Activated T-helper 1 cell treated with anti-CD3 and anti-CD28 coated beads, Interleukin-2, amount 50 U/mL, for 16 hours (primary cell): ENCODE measurements around the gene DTX3.
"Not testable (repeated sequence)": the region's sequence is repeated elsewhere in the genome, so short reads cannot be mapped to it uniquely, and the experiment has no call there.

Experiments used
- DNase-seq, 2 donors: peaks; one replicate each; pipeline ENCODE4 v3.0.0-alpha.2; 2020; ENCODE audit warnings: low read depth in 1 of 2, low spot score in 1 of 2

The DTX3 gene, protein sequence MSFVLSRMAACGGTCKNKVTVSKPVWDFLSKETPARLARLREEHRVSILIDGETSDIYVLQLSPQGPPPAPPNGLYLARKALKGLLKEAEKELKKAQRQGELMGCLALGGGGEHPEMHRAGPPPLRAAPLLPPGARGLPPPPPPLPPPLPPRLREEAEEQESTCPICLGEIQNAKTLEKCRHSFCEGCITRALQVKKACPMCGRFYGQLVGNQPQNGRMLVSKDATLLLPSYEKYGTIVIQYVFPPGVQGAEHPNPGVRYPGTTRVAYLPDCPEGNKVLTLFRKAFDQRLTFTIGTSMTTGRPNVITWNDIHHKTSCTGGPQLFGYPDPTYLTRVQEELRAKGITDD

DNA sequence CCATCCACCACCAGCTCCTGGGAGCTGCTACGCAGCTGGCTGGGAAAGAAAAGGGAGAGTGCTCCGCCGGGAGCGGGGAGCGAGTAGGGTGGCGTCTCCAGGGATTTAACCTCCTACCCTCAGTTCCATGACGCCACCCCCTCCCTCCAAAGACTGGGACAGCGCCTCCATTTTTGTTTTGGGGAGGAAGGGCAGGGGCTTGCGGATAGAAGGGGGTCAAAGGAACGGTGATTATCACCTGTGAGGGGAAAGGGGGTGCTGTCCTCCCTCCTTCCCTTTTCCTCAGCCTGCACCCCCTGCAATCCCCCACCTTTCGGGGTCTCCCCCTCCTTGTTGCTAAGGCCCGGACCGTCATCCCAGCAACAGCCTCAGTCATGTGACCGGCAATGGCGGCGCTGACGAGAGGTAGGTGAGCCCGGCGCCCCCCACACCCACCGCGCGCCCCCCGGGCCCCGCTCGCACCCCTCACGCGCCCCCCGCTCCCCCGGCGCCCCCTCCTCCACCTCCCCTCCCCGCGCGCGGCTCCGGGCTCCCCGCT, at the start of gene DTX3:
Gene DTX3 (plus strand): TSS at position 371 of the 538 bp plus-strand sequence. CDS start 1,694 bp downstream, outside the sequence.
- no peak for DNase-seq

DNA sequence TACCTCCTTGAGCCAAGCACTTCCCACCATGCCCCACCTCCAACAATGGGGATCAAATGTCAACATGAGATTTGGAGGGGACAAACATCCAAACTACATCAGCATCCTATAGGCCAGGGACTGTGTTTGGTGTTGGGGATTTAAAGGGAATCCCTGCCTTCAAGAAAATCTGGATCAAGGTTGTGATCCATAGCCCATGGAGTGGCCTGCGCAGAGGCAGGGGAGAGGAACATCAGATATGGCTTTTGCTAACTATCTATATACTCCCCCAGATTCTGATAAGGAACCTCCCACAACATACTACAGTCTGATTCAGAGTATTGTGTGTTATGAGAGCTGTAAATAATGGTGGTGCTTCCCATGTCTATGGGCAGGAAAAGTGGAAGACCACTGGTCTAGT, 49.7 kb upstream of the DTX3 start:
- no peak for DNase-seq

DNA sequence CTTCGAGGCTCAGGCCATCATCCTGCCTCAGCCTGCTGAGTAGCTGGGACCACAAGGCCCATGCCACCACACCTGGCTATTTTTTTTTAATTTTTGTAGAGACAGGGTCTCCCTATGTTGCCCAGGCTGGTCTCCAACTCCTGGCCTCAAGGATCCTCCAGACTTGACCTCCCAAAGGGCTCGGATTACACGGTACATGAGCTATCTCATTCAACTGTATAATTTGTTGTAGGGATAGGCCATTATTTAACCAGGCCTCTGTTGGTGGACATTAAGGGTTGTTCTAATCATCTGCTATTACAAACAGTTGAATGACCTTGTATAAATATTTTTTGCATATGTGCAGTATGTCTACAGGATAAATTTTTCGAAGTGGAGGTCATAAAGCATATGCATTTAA, 45.8 kb upstream of the DTX3 start:
- no peak for DNase-seq

DNA sequence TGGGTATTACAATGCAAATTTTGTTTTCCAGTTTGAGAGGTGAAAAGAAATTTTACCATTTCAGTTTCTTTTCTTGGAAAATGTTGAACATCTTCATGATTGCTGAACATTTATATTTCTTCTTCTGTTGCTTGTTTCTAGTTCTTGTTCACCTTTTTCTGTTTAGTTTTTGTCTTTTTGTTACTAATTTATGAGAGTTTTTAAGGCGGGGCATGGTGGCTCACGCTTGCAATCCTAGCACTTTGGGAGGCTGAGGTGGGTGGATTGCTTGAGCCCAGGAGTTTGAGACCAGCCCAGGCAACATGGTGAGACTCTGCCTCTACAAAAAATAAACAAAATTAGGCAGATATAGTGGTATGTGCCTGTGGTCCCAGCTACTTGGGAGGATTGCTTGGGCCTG, 44.1 kb upstream of the DTX3 start:
- no peak for DNase-seq

DNA sequence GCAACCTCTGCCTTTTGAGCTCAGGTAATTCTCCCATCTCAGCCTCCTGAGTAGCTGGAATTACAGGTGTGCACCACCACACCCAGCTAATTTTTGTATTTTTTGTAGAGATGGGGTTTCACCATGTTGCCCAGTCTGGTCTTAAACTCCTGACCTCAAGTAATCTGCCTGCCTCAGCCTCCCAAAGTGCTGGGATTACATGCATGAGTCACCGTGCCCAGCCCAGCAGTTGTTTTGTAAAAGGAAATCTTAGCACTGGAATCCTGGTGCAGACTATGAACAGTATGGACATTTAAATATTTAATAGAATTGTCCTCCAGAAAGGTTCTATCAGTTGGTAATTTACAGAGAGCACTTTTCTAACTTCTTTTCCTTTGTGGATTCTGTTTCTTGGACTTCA, 43.5 kb upstream of the DTX3 start:
- DNase-seq, result not testable (repeated sequence)

DNA sequence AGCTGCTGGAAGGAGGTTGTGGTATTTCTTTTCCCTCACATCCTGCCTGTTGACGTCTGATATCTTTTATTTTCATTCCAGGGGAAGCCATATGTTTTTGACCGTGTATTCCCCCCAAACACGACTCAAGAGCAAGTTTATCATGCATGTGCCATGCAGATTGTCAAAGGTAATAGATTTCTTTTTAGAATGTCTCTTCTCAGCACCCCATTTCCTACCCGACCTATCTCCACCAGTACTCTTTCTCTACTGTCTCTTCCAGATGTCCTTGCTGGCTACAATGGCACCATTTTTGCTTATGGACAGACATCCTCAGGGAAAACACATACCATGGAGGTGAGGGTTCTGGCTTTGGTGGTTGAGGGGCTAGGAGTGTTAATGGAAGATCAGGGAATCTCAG, 41.3 kb upstream of the DTX3 start:
- no peak for DNase-seq

DNA sequence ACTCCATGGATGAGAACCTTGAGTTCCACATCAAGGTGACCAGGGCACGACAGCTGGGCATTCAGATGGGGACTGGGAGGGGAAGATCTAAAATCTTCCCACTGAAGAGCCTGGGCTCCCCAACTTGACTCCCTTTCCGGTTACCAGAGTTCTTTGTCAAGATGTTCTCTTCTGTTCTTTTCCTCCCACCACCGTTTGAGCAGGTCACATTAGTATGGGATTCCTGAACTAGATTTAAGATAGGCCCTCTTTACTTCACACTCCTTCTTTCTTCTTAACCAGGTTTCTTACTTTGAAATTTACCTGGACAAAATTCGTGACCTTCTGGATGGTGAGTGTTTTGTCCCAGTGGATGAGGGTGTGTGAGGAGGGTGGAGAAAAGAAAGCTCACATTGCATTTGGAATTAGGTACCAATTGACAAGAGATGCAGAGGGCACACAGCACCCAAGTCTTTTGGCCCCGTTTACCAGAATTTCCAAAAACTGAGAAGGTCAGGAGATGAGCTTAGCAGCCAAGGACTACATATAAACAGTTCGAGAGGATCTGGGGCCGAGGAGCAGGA, 40.4 kb upstream of the DTX3 start:
- DNase-seq, result no peak

DNA sequence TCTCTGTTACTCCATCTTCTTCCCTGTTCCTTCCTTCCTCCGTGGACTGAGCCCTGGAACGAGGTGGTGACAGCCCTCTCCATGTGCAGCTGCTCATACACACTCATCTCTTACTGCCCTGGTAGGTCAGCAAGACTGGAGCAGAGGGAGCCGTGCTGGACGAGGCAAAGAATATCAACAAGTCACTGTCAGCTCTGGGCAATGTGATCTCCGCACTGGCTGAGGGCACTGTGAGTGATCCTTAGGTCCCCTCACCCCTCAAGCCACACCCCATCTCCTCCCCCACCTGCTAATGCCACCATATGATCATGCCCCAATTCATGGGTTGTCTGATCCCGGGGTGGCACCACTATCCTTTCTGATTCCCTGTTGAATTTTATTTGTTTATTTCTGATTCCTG, 35.8 kb upstream of the DTX3 start:
- no peak for DNase-seq

DNA sequence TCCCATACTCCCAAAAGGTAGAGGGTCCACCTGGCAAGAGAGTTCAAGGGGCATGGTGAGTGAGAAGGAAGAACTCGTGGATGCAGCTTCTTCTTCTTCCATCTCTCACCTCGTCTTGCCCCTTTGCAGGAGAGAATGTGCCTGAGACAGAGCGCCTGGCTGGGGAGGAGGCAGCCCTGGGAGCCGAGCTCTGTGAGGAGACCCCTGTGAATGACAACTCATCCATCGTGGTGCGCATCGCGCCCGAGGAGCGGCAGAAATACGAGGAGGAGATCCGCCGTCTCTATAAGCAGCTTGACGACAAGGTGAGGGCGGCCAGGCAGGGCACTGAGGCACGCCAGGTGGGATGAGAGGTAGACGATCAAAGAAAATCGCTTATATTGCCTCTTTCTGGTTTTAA, 34.8 kb upstream of the DTX3 start:
- no peak for DNase-seq

DNA sequence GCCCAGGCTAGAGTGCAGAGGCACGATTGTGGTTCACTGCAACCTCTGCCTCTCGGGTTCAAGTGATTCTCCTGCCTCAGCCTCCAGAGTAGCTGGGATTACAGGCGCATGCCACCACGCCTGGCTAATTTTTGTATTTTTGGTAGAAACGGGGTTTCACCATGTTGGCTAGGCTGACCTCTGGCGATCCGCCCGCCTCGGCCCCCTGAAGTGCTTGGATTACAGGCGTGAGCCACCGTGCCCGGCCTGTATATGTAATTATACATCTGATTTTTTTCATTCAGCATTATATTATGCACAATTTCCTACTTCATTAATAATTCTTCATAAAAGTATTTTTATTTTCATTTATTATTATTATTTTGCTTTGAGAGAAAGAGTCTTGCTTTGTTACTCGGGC, 34.2 kb upstream of the DTX3 start:
- not testable (repeated sequence) for DNase-seq

DNA sequence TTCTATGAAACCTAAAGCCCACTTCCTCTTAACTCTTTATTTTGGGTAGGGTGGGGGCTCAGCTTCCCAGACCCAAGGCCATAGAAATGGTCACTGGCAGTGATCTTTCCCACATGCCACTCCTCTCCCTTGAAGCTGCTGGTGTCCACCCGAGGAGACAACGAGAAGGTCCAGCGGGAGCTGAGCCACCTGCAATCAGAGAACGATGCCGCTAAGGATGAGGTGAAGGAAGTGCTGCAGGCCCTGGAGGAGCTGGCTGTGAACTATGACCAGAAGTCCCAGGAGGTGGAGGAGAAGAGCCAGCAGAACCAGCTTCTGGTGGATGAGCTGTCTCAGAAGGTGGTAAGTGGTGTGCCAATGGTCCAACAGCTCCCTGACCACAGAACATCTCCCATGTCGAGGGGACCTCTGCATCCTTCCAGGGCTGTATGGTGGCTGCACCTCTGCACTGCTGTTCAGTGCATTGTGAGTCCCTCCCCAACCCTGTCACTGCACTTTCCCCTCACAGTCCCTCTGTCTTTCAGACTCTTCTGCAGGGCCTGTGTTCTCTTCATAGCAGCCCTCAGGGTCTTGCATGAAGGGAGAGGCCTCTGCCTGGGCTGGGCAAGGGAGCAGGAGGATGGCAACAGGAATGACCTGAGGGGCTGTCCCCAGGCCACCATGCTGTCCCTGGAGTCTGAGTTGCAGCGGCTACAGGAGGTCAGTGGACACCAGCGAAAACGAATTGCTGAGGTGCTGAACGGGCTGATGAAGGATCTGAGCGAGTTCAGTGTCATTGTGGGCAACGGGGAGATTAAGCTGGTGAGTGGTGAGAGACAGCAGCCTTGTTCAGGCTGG, 32.5 kb upstream of the DTX3 start:
- no peak for DNase-seq

DNA sequence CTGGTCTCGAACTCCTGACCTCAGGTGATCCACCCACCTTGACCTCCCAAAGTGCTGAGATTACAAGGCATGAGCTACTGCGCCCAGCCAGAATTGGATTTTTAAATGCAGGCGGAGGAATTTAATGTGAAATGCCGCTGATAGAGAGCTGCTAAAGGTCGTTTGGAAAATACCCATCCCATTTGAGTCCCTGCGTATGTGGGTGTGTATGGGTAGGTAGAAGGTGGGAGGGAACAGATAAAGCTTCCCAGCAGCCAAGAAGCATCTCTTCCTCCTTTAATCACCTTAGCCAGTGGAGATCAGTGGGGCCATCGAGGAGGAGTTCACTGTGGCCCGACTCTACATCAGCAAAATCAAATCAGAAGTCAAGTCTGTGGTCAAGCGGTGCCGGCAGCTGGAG, 29.8 kb upstream of the DTX3 start:
- no peak for DNase-seq

DNA sequence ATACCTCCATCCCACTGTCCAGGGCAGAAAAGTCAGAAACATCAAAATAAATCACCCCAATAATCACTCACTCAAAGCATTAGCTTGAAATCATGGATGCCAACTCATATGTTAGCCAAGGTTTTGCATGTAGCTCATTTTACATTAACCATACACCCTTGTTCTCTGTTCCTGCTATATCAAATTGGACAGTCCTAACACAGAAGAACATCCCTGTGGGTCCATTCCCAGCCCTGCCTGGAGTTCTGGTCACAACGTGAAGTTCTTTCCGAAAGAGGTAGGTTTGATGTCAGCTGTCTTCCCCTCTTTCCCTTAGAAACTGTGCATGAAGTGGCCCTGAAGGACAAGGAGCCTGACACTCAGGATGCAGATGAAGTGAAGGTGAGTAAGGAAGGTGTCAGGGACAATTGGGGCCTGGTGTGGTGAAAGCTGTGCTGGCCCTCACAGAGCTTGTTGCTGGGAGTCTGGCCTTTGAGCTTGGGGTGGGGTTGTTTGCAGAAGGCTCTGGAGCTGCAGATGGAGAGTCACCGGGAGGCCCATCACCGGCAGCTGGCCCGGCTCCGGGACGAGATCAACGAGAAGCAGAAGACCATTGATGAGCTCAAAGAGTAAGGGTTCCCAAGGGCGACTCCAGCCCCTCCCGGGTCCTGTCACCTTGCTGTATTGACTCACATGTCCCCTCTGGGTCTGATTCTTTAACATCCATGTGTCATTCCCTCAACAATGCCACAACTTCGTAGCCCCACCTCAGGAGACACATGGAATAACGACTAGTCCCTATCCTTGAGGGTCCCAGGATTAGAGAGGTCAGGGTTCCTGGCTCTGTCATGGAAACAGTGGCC, 28.6 kb upstream of the DTX3 start:
- no peak for DNase-seq

DNA sequence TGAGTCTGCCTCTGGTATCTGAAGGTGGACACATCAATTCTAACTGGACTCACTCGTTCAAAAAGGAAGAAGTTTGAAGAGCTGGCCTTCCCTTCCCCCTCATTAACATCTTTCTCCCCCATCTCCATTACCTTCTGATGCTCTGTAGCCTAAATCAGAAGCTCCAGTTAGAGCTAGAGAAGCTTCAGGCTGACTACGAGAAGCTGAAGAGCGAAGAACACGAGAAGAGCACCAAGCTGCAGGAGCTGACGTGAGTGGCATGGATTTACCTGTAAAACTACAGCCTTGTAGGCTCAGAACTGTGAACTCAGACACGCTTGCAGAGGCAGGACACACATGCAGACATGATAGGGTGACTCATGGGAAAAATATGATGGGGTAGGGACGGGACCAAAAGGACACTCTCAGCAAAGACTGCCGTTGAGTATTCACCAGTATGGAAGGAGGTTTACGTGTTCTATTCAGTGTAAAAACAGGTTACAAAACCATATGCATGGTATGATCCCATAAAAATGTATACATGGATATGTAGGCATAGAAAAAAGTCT, 27.9 kb upstream of the DTX3 start:
- no peak for DNase-seq

DNA sequence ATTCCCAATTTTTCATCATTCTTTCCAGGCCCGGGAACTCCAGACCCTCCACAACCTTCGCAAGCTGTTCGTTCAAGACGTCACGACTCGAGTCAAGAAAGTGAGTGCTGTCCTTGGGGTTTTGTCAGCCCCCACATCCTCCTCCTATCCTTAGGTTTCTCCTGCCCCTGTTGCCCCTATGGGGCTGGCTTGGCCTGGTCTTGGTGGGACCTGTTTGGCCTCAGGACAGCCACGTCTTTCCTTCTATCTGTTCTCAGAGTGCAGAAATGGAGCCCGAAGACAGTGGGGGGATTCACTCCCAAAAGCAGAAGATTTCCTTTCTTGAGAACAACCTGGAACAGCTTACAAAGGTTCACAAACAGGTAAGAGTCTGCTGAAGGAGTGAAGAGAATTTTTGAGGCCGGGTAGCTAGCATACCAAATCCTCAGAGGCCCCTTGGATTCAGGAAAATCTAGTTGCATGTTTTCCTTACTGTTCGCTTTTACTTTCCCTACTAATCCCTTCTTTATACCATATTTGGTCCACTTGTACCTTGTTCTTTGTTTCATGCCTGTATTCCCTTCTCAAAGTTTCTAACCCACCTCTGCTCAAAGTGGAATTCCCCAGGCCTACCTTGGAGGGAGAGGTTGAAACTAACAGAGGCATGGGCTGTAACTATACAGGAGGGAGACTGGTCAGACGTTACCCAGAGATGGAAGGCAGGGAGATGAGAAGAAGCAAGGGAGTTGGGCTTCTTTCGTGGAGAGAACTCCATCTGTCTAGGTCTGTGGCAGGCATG, 26.5 kb upstream of the DTX3 start:
- no peak for DNase-seq

DNA sequence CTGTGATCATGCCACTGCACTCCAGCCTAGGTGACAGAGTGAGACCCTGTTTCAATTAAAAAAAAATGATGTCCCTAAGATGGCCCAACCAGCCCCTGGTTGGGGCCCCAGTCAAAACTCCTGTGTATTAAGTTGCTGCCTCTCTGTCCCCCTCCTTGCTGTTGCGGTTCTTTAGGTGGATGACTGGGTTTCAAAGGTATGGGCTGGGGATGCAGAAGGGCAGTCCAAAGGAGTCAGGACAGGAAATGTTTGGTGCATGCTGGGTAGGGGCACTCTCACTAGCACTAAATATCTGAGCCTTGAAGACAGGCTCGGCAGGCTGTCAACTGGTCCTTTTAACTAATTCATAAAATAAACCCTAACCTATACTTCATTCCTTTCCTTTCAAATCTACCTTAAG, 25.6 kb upstream of the DTX3 start:
- DNase-seq, result no peak

DNA sequence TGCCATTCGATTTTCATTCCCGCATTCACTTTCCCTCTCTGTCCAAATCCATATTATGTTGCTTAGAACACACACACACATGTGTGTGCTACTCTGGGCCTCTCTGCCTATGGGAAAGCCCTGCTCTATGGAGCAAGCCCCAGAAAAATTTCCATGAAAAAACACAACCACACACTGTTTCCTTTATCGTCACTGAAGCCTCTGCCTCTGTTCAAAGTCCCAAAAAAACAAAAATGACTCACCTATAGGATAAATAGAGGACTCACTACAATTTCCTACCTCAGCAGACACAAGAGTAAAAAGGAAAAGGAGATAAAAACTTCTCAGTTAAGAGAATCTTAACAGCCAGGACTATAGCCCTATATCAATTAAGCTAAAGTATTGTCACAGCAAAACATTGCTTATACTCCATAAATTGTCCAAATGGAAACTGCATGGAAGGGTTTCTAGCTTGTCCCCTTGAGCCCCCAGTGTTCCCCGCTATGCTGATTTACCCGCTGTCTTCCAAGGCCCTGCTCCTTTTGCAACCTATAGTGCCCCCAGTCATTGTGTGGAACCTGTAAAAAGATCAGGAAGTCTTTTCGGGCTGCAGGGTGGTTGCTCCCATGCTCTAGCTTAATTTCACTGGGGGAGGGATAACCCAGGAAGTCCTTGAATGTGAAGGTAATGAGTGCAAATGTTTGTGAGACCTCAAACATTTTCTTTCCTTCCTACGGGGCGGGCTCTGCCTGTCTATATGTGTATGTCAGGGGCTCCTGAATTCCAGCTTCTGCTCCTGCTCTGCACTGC, 24.8 kb upstream of the DTX3 start:
- DNase-seq, result no peak

DNA sequence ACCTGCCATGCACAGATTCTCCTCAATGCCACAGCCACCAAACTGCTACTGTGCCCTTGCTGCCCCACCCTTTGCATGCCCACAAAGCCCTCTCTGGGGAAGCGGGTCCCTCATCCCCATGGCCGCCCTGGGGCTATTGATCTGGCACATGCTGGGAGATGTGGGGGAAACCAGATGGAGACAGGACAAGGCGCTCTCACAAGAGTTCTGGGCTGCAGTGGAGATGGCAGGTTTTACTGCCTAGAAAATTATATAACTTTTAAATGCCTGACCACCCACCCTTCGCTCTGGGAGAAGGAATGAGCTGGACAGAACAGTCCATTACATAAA, 24.2 kb upstream of the DTX3 start:
- no peak for DNase-seq

DNA sequence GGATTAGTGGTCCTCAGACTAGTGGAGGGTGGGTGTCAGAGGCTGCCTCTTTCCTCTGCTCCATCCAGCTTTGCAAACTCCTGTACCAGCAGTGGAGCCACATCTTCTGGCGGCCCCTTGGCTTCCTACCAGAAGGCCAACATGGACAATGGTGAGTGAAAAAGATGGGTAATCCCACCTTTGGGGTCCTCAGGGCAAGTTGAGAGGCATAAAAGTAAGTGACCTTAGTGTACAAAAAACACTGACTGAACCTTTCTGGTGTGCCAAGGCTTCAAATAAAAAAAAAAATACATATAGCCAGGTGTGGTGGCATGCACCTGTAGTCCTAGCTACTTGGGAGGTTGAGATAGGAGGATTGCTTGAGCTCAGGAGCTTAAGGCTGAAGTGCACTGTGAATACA, 22.8 kb upstream of the DTX3 start:
- DNase-seq, result no peak
